Measurements from ENCODE around the gene PTCSC3. TPM values are rescaled to one million over a fixed set of nuclear protein-coding genes. Genes with fewer than 3 reads are reported as not detected.
A peak's percentile ranks its signal among the peaks of the same experiment; 100 is the strongest.

Gene PTCSC3
- polyA plus RNA-seq (2013, experiment 1 of 2; ENCODE audit: insufficient read length), result not detected
- polyA plus RNA-seq (2013, experiment 2 of 2; ENCODE audit: insufficient read length), result not detected

- peak; percentile 44 for DNase-seq
Observed at GRCh38 chr14:36176524-36176923, at the start of gene PTCSC3. TSS of gene PTCSC3 (minus strand) at chr14:36176722.

- no peak for DNase-seq
Observed at GRCh38 chr14:36226164-36226563, 49.6 kb upstream of the PTCSC3 start.

GRCh38 chr14:36224176-36224575 is 47.7 kb upstream of the PTCSC3 start:
- no peak for DNase-seq

GRCh38 chr14:36223558-36223957 is 47.0 kb upstream of the PTCSC3 start:
- no peak for DNase-seq

- DNase-seq, result no peak
Observed at GRCh38 chr14:36222952-36223468, 46.5 kb upstream of the PTCSC3 start.

- no peak for DNase-seq
Observed at GRCh38 chr14:36222337-36222736, 45.8 kb upstream of the PTCSC3 start.

GRCh38 chr14:36221112-36221511 is 44.6 kb upstream of the PTCSC3 start:
- DNase-seq, result no peak

GRCh38 chr14:36217732-36218131 is 41.2 kb upstream of the PTCSC3 start:
- DNase-seq, result no peak

- DNase-seq, result no peak
Observed at GRCh38 chr14:36217027-36217426, 40.5 kb upstream of the PTCSC3 start.

GRCh38 chr14:36215217-36215598 is 38.7 kb upstream of the PTCSC3 start:
- DNase-seq, result no peak

- DNase-seq, result no peak
Observed at GRCh38 chr14:36214476-36215216, 38.1 kb upstream of the PTCSC3 start.

GRCh38 chr14:36212987-36213386 is 36.5 kb upstream of the PTCSC3 start:
- DNase-seq, result no peak

- DNase-seq, result no peak
Observed at GRCh38 chr14:36212577-36212976, 36.1 kb upstream of the PTCSC3 start.

- DNase-seq, result no peak
Observed at GRCh38 chr14:36208690-36209278, 32.3 kb upstream of the PTCSC3 start.

- DNase-seq, result no peak
Observed at GRCh38 chr14:36207500-36207899, 31.0 kb upstream of the PTCSC3 start.

GRCh38 chr14:36204461-36205073 is 28.0 kb upstream of the PTCSC3 start:
- DNase-seq, result no peak

- no peak for DNase-seq
Observed at GRCh38 chr14:36198378-36198777, 21.9 kb upstream of the PTCSC3 start.

GRCh38 chr14:36194663-36195062 is 18.1 kb upstream of the PTCSC3 start:
- no peak for DNase-seq

GRCh38 chr14:36192530-36192929 is 16.0 kb upstream of the PTCSC3 start:
- no peak for DNase-seq

- DNase-seq, result no peak
Observed at GRCh38 chr14:36183402-36183801, 6.9 kb upstream of the PTCSC3 start.

- no peak for DNase-seq
Observed at GRCh38 chr14:36181417-36181816, 4.9 kb upstream of the PTCSC3 start.

GRCh38 chr14:36177489-36177888 is 967 bp upstream of the PTCSC3 start:
- no peak for DNase-seq

GRCh38 chr14:36174767-36175424 is 1.6 kb downstream of the PTCSC3 start:
- no peak for DNase-seq
